GM13977 (cell line): ENCODE results near the gene AKAP13.
"Not testable (repeated sequence)": the region's sequence is repeated elsewhere in the genome, so short reads cannot be mapped to it uniquely, and the experiment has no call there.

Experiments used
- DNase-seq: peaks from one replicate; pipeline ENCODE4 v3.0.0; 2012; ENCODE audit warnings: low spot score
- CTCF ChIP-seq: IDR thresholded peaks from 2 replicates; pipeline ENCODE4 v1.5.1; 2012; ENCODE audit warnings: mild to moderate bottlenecking, control low read depth; ENCODE audit not compliant: insufficient read depth; ENCODE audit errors: extremely low read depth, missing control alignments
- in situ Hi-C: fragments of 300-500 bp; cut with MboI; formaldehyde crosslinking; loops from one replicate; pipeline ENCODE4 v1.12.0; 2022; ENCODE audit warnings: low sequenced_read_pairs, low pct_unique_long_range_greater_than_20kb, mixed read lengths, inconsistent platforms; ENCODE audit not compliant: unreplicated experiment

AKAP13 gene

GRCh38 chr15:85347264-85348047 lies 32.9 kb upstream of the AKAP13 start:
- in situ Hi-C loops, DNase-seq: not testable (repeated sequence)

GRCh38 chr15:85348048-85348766 lies 32.2 kb upstream of the AKAP13 start:
- in situ Hi-C loops, DNase-seq: not testable (repeated sequence)

GRCh38 chr15:85349062-85349461 lies 31.3 kb upstream of the AKAP13 start:
- in situ Hi-C loops, DNase-seq: not testable (repeated sequence)

GRCh38 chr15:85350395-85350794 lies 30.0 kb upstream of the AKAP13 start:
- TF ChIP-seq CTCF, result no peak
- no peak for DNase-seq
- in situ Hi-C loops, result no loop called here

- DNase-seq, in situ Hi-C loops: not testable (repeated sequence)
Observed at GRCh38 chr15:85351501-85351900, 28.9 kb upstream of the AKAP13 start.

- DNase-seq, result no peak
- in situ Hi-C loops, result no loop called here
- TF ChIP-seq CTCF, result no peak
Observed at GRCh38 chr15:85351965-85352364, 28.4 kb upstream of the AKAP13 start.

GRCh38 chr15:85353516-85353915 lies 26.9 kb upstream of the AKAP13 start:
- TF ChIP-seq CTCF, result no peak
- in situ Hi-C loops, result no loop called here
- DNase-seq, result no peak

- no peak for DNase-seq
- in situ Hi-C loops, result no loop called here
- TF ChIP-seq CTCF, result no peak
Observed at GRCh38 chr15:85354461-85354860, 25.9 kb upstream of the AKAP13 start.
